NCI-H226 (cell line): ENCODE measurements around the gene BICC1.

Source experiments
- DNase-seq: peaks from one replicate; pipeline ENCODE4 v3.0.0-alpha.2; 2015

BICC1 gene

GRCh38 chr10:58512491-58513187 is at the start of gene BICC1:
BICC1 (plus strand) TSS chr10:58512872; CDS start chr10:58513144, 272 bp downstream.
- DNase-seq = no peak

GRCh38 chr10:58464956-58465355 is 47.7 kb upstream of the BICC1 start:
- DNase-seq = no peak

- DNase-seq = no peak
Measured at GRCh38 chr10:58465629-58466028, 47.0 kb upstream of the BICC1 start.

- no peak for DNase-seq
Measured at GRCh38 chr10:58467931-58468635, 44.6 kb upstream of the BICC1 start.

GRCh38 chr10:58473976-58474375 is 38.7 kb upstream of the BICC1 start:
- DNase-seq = peak; percentile 40

GRCh38 chr10:58475322-58476277 is 37.1 kb upstream of the BICC1 start:
- peak; percentile 80 for DNase-seq

- peak; percentile 77 for DNase-seq
Measured at GRCh38 chr10:58477122-58477521, 35.5 kb upstream of the BICC1 start.

- DNase-seq = no peak
Measured at GRCh38 chr10:58477902-58478301, 34.8 kb upstream of the BICC1 start.

GRCh38 chr10:58479045-58479444 is 33.6 kb upstream of the BICC1 start:
- DNase-seq = no peak

- DNase-seq = no peak
Measured at GRCh38 chr10:58480321-58480720, 32.4 kb upstream of the BICC1 start.

GRCh38 chr10:58481569-58482109 is 31.0 kb upstream of the BICC1 start:
- no peak for DNase-seq

GRCh38 chr10:58486821-58487220 is 25.9 kb upstream of the BICC1 start:
- DNase-seq = no peak

GRCh38 chr10:58488921-58489320 is 23.8 kb upstream of the BICC1 start:
- DNase-seq = no peak

GRCh38 chr10:58502956-58503355 is 9.7 kb upstream of the BICC1 start:
- DNase-seq = peak; percentile 12

GRCh38 chr10:58508316-58508715 is 4.4 kb upstream of the BICC1 start:
- peak; percentile 55 for DNase-seq

GRCh38 chr10:58511765-58512490 is 744 bp upstream of the BICC1 start:
- no peak for DNase-seq

GRCh38 chr10:58513188-58514110 is 777 bp downstream of the BICC1 start:
- DNase-seq = peak; percentile 21

GRCh38 chr10:58514111-58514770 is 1.6 kb downstream of the BICC1 start:
- DNase-seq = no peak

- DNase-seq = no peak
Measured at GRCh38 chr10:58515291-58515941, 2.7 kb downstream of the BICC1 start.

GRCh38 chr10:58516119-58516518 is 3.4 kb downstream of the BICC1 start:
- DNase-seq = no peak
